Hippocampal formation (tissue), 2 donors: ENCODE measurements around the gene PPP2CA.

ENCODE experiments used
- DNase-seq, 2 donors: peaks; one replicate each; lab custom pipeline; 2025; lab: John Stamatoyannopoulos, UW

The PPP2CA gene

DNA sequence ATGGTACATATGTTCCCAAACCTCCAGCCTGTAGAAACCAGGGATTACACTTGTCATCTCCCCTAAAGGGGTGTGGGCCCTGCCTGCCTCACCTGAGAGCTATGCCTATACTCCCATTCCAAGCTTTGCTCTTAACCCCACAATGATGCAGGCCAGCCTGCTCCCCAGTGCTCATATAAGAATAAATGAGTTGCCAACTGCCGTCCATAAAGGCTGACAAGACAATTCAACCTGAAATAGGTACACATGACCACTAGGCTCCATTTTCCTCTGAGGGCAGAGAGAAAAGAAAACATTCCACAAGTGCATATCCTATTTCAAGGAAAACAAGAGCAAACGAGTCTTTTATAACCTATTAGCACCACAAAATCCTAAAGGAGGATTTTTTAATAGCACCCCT lies 77.6 kb downstream of the PPP2CA start:
- DNase-seq, result no peak

DNA sequence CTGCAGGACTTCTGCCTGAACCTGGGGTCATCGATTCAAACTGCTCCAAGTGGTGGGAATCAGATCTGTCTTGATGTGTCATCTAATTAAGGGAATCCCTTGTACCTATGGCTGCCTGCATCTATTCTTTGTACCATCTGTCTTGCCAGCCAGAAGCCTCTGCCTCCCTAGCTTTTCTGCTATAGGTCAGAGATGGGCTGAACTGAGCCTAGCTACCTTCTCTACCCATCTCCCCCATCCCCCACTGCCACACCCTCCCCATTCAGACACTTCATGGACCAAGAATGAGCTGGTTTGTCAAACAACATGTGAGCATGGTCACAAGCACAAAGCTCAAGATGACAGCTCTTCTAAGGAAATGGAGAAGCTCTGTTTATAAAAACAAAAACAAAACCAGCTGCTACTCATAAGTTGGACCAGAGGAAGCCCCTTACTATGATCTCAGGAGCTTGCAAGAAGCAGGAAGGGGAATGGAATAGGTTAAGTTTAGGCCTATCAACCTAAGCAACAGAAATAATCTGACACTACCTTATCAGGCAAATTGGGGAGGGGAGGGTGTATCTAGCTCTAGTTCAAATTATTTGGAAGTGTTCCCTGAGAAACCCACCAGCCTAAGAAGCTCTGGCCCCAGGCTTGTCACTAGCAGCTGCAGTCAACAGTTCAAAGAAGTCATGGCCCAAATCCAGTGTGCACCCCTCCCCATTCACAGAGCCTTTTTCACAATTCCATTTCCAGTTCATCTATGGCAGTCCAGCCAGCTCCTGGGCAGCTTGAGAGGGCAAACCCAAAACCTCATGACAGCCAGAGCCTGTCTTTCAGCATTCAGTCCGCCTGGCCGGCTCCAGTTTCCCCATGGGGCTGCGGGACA lies 79.0 kb downstream of the PPP2CA start:
- no peak for DNase-seq

DNA sequence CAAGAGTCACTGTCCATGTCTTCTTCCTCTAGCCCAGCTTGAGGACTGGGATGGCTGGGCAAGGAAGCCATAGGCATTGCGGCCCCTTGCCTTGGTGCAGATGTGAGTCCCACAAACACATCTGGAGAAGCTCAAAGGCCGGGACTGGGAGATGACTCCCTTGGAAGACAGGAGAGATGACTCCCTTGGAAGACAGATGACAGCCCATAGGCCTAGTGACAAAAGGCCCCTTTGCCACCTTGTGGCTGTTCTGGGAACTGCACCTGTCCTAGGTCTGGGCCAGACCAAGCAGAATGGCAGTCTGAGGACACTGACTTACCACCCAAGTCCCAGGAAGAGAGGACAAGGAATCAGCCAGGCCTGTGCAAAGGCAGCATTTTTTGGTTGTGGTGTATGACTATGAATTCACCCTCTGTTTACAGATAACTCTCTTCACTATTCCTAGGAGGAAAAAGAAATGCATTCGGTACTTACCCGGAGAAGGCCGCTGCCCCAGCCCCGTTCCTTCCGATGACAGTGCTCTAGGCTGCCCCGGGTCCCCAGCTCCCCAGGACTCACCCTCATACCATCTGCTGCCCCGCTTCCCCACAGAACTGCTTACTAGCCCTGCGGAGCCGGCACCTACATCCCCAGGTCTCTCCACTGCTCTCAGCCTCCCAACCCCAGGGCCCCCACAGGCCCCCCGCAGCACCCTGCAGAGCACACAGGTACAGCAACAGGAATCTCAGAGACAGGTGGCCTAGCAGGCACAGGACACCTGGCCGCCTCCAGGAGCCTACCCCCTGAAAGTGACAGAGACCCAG lies 79.9 kb downstream of the PPP2CA start:
- peak; percentile 69 to 73 for DNase-seq

DNA sequence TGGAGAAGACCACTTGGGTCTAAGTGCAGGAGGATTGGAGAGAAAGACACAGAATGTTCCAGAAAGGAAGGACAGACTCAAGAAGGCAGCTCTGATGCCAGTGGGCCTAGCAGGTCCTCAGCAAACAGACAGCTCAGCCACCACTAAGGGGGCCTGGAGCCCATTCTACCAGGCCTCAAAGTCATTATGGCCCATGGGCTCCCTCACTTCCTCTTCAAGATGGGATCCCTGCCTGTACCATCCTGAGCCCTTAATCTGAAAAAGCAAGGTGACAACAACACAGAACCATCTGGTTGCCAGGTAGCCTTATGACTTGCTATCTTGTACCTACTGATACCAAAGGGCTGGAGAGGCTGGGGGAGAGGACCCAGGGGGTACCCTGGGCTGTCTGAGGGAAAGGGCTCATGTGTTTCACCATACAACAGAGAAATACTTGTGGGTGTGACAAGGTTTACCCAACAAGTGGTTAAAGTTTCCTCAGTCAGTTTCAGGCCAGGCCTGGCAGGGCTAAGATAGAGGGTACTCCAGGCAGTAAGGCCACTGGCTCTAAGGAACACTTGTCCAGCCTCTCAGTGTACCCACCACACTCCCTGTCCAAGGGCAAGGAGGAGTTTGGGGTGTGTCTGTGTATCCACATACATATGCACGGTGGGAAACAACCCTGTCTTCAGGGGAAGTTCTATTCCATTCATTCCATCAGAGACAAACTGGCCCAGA lies 80.7 kb downstream of the PPP2CA start:
- no peak for DNase-seq
